Glutamatergic neuron (in vitro differentiated cells): Measurements from ENCODE around the gene SLC25A36. TPM values are rescaled to one million over a fixed set of nuclear protein-coding genes. Genes with fewer than 3 reads are reported as not detected.

Experiments
- DNase-seq: peaks from one replicate; pipeline ENCODE4 v3.0.0; 2022
- H3K27ac Mint-ChIP-seq: one replicate; pipeline ENCODE4 v1.8.0; 2020; ENCODE audit warnings: mild to moderate bottlenecking, mixed read lengths, inconsistent platforms; ENCODE audit not compliant: unreplicated experiment
- H3K27me3 Mint-ChIP-seq: one replicate; pipeline ENCODE4 v1.8.0; 2020; ENCODE audit warnings: mild to moderate bottlenecking, moderate library complexity, mixed read lengths, inconsistent platforms; ENCODE audit not compliant: unreplicated experiment
- H3K36me3 Mint-ChIP-seq: one replicate; pipeline ENCODE4 v1.8.0; 2020; ENCODE audit warnings: mild to moderate bottlenecking, mixed read lengths, inconsistent platforms; ENCODE audit not compliant: unreplicated experiment
- H3K4me1 Mint-ChIP-seq: one replicate; pipeline ENCODE4 v1.8.0; 2020; ENCODE audit warnings: mild to moderate bottlenecking, low read depth, mixed read lengths, inconsistent platforms; ENCODE audit not compliant: unreplicated experiment
- H3K4me3 Mint-ChIP-seq: one replicate; pipeline ENCODE4 v1.8.0; 2020; ENCODE audit warnings: mild to moderate bottlenecking, mixed read lengths, inconsistent platforms; ENCODE audit not compliant: unreplicated experiment
- H3K9me3 Mint-ChIP-seq: one replicate; pipeline ENCODE4 v1.8.0; 2020; ENCODE audit warnings: mild to moderate bottlenecking, moderate library complexity, mixed read lengths, inconsistent platforms; ENCODE audit not compliant: unreplicated experiment
- total RNA-seq: library from RNA; stranded (reverse); fragmentation: NEBNext Ultra II Directional; extraction: Animal tissue kit (Norgen Biotek cat#: 25700); gene quantifications from one replicate; pipeline ENCODE4 v1.2.1, GENCODE V29; 2021; ENCODE audit not compliant: unreplicated experiment
- TF ChIP-seq, protein P1 (sequence below): fragments of 200-600 bp; sonication (generic); IDR thresholded peaks from one replicate; pipeline ENCODE4 v1.5.0; 2021; ENCODE audit not compliant: partially characterized antibody, unreplicated experiment

The SLC25A36 gene
- total RNA-seq, 1 donor from 2014 or later, result 146 TPM

DNA sequence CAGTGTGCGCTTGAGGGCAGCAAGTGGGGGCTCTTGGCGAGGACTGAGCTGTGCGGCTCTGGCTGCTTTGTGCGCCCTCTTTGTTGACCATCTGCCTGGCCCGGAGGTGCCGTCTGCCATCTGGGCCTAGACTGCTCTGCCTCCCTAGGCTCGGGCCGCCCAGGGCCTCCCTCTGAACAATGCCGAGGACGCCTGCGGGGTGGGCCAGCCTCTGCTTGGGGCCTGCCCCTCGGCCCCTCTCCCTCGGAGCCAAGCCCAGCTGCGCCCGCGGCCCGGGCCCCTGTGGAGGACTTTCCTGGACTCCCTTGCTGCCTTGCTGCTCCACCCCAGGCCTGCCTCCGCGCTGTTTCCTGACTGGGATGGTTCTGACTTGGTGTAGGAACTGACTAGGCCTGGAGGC lies 77.6 kb downstream of the SLC25A36 start:
- H3K27ac Mint-ChIP-seq, result peak overlapping the region; percentile 92
- H3K9me3 Mint-ChIP-seq, result peaks cover 1% of the 10 kb centered on the region
- DNase-seq, result peak; percentile 42
- H3K4me1 Mint-ChIP-seq, result peaks cover 3% of the 10 kb centered on the region
- peaks cover 4% of the 10 kb centered on the region for H3K36me3 Mint-ChIP-seq
- peaks cover 1% of the 10 kb centered on the region for H3K27me3 Mint-ChIP-seq
- no peak overlapping the region for H3K4me3 Mint-ChIP-seq
- TF ChIP-seq, protein P1, sequence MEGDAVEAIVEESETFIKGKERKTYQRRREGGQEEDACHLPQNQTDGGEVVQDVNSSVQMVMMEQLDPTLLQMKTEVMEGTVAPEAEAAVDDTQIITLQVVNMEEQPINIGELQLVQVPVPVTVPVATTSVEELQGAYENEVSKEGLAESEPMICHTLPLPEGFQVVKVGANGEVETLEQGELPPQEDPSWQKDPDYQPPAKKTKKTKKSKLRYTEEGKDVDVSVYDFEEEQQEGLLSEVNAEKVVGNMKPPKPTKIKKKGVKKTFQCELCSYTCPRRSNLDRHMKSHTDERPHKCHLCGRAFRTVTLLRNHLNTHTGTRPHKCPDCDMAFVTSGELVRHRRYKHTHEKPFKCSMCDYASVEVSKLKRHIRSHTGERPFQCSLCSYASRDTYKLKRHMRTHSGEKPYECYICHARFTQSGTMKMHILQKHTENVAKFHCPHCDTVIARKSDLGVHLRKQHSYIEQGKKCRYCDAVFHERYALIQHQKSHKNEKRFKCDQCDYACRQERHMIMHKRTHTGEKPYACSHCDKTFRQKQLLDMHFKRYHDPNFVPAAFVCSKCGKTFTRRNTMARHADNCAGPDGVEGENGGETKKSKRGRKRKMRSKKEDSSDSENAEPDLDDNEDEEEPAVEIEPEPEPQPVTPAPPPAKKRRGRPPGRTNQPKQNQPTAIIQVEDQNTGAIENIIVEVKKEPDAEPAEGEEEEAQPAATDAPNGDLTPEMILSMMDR, result no peak

DNA sequence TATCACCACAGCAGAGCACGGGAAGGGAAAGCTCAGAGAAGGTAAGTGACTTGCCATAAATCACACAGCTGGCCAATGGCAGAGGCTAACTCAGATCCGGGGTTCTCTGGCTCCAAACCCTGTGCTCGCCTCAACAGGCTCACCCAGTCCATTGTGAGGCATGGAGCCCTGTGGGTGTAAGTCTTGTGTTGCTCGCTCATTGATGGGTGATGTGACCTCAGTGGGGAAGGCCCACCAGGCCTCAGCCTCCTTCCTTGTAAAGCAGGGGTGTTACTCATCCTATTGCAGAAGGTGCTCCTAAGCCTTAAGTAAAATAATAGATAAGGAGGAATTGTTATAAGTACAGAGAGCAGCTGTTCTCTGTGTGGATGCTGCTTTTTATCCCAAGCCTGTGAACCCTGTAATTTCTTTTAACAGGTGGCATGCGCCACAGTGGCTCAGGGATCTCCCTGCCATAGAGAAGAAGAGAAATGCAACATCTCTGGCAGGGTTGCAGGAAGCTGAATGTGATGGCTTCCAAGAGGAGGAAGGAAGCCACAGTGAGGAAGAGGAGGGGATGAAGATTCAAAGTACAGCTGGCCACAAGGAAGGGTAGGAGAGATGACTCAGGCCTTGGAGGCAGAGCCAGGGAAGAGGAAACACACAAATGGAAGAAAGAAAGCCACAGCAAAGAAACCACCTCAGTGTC lies 78.7 kb downstream of the SLC25A36 start:
- DNase-seq, result no peak
- peaks cover 3% of the 10 kb centered on the region for H3K4me1 Mint-ChIP-seq
- H3K4me3 Mint-ChIP-seq, result no peak overlapping the region
- peaks cover 1% of the 10 kb centered on the region for H3K9me3 Mint-ChIP-seq
- H3K27me3 Mint-ChIP-seq, result peaks cover 1% of the 10 kb centered on the region
- peaks cover 4% of the 10 kb centered on the region for H3K36me3 Mint-ChIP-seq
- TF ChIP-seq, protein P1, result no peak
- H3K27ac Mint-ChIP-seq, result peak overlapping the region; percentile 4

DNA sequence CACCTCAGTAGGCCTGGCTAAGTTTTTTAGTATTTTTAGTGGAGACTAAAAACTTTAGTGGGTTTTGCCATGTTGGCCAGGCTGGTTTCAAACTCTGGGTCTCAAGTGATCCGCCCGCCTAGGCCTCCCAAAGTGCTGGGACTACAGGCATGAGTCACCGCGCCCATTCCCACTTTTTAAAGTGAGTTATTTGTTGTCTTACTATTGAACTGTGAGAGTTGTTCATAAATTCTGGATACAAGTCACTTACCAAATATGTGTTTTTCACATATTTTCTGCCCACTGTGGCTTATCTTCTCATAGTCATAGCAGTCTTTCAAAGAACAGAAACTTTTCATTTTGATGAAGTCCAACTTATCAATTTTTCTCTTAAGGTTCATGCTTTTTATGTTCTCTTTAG lies 79.6 kb downstream of the SLC25A36 start:
- TF ChIP-seq, protein P1, result no peak
- Mint-ChIP-seq H3K9me3 (no peaks in the 10 kb centered on the region), H3K4me1 (peaks cover 3% of the 10 kb centered on the region), H3K36me3 (peaks cover 4% of the 10 kb centered on the region), H3K27ac (no peak overlapping the region), H3K4me3 (no peak overlapping the region), H3K27me3 (peaks cover 1% of the 10 kb centered on the region)
- no peak for DNase-seq

Other genes starting within 250 kb of the SLC25A36 start
- 98.4 TPM for gene SPSB4, start 109.5 kb downstream of the SLC25A36 start, total RNA-seq